Inferior parietal cortex (tissue), 1 donor: ENCODE measurements around the gene HOATZ.

Experiments used
- DNase-seq: peaks from one replicate; pipeline ENCODE4 v3.0.0-alpha.2; 2016; ENCODE audit errors: extremely low spot score

Gene HOATZ

DNA sequence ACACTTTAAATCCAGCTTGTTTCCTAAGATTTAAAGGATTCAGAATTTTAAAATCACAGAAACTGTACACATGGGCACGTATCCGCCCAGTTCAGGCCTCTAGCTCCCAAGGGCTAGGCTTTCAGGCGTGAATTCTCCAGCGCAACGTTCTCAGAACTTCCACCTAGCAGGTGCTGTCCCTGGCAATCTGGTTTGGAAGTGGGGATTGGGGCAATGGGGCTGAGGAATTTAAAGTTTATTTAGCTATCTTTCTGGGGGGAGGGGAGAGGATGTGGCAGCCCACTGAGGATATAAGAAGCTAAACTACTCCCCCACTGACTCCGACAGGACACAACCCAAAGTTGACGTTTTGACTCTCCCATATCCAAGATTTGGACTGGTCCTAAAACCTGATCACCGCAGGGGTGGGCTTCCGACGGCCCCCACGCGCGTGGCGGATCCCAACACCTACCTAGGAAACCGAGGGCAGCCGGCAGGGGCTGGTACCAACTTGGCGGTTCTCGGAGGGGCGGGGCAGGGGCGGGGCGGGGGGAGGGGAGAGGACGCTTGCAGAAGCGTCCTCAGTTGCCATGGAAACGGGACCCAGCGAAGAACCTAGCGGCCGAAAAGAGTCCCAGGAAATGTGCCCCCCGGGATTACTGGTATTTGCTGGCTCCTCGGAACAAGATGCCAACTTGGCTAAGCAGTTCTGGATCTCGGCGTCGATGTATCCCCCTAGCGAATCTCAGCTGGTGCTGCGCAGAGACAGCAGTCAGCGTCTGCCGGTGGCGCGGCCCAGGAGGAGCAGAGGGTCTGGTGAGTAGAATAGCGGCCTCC is at the start of gene HOATZ:
Gene HOATZ (plus strand): TSS at position 563 of the 816 bp plus-strand sequence. CDS start 7 bp downstream, at position 570.
- DNase-seq, result no peak

- no peak for DNase-seq
These were observed 49.2 kb upstream of the HOATZ start for GRCh38 chr11:111465400-111465799.

- no peak for DNase-seq
These were observed 48.0 kb upstream of the HOATZ start for GRCh38 chr11:111466615-111467014.

DNA sequence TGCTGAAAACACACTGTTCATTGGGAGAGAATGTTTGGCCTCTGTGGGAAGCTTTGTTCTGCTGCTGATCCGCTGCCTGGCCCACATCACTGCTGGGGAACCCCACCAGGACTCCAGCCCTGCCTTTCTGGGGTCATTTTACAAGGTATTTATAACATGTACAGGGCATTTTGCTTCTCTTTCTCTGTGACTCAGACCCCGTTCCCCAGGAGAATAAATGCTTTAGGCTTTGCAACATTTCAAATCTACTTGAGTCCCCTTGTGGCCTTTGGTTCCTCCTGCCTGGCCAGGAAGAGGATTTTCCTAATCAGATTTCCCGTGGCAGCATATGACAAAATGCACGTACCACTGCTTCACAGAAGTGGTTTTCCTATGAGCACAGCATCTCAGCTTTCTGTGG is 45.4 kb upstream of the HOATZ start:
- no peak for DNase-seq

DNA sequence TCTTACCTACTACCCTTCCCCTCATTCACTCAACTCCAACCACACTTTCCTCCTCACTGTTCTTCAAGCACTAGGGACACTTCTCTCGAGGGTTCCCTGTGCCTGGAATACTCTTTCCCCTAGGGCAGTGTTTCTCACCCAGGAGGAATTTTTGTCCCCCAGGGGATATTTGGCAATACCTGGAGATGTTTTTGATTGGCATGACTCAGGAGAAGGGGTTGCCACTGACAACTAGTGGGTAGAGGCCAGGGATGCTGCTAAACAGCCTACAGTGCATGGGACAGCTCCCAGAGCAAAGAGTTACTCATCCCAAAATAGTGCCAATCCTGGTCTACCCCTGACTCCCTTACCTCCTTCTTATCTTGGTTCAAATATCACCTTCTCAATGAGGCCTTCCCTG is 42.4 kb upstream of the HOATZ start:
- DNase-seq, result no peak

- DNase-seq, result no peak
These were observed 40.1 kb upstream of the HOATZ start for GRCh38 chr11:111474432-111474831.

DNA sequence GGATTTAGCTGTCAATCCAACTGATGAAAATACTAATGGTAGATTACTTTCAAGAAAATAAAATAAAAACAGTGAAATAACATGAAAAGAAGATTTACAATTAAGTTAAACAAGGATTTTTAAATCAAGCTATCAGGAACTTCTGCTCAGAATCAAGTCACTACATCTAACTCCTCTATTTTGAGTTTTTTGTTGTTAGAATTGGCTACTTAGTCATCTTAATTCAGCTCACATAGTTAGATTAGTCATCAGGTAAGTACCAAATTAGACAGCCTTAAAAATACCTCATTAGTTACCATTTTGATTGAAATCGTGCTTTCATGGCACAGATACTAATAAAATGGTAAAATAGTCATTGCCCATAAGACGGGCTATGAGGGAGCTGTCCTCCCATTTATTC is 38.2 kb upstream of the HOATZ start:
- no peak for DNase-seq

- no peak for DNase-seq
These were observed 37.6 kb upstream of the HOATZ start for GRCh38 chr11:111476956-111477355.

DNA sequence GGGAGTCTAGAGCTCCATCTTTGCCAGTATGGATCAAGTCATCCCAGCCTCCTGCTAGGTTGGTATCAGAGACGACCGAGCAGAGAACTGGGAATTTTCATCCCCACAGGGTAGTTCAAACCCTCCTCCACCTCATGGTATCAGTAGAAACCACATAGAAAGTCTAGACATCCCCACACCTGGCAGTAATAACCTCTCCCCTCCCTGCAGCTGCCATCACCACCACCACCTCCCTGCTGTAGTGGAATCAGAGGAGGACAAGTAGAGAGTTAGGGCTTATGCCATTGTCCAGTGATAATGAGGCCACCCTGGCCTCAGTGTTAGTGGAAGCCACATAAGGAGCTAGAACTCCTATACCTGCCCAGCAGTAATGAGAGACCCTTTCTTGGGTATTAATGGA is 36.7 kb upstream of the HOATZ start:
- no peak for DNase-seq

GRCh38 chr11:111479666-111480065 is 34.9 kb upstream of the HOATZ start:
- DNase-seq, result no peak

DNA sequence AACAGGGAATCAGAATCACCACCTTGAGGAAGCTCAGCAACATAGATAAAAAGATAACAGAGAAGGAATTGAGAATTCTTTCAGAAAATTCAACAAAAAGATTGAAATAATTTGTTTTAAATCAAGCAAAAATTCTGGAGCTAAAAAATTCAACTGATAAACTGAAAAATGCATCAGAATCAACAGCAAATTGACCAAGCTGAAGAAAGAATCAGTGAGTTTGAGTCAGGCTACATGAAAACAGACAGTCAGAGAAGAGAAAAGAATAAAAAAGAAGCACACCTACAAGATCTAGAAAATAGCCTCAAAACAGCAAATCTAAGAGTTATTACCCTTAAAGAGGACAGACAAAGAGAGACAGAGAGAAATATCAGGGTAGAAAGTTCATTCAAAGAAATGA is 31.1 kb upstream of the HOATZ start:
- DNase-seq, result no peak

DNA sequence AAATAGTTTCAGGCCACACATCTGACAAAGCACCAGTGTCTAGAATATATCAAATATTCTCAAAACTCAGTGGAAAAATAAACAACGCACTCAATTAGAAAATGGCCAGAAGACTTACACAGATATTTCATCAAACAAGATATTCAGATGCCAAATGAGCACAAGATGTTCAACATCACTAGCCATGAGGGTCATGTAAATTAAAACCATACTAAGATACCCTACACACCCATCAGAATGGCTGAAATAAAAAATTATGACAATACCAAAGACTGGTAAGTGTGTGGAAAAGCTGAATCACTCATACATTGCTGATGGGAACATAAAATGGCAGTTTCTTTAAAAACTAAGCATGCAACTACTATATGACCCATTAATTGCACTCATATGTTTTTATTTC is 24.1 kb upstream of the HOATZ start:
- no peak for DNase-seq

GRCh38 chr11:111494040-111494439 is 20.5 kb upstream of the HOATZ start:
- DNase-seq, result no peak

DNA sequence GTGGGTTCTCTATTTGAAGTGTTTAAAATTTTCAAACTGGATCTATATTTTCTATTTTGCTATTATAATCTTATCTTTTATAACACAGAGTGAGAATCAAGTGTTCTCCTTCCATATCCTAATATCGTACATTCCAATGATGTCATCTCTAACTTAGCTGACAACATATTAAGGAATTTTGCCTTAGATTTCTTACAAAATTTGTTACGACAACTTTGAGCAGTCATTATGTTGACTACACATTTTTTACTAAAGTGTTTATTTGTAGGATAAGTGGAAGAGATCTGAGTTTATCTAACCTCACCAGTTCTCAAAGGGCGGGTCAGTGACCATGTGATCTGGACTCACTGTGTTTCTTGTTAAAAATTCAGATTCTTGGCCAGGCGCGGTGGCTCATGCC is 15.1 kb upstream of the HOATZ start:
- no peak for DNase-seq

- no peak for DNase-seq
These were observed 14.1 kb upstream of the HOATZ start for GRCh38 chr11:111500481-111500880.

GRCh38 chr11:111502611-111503010 is 12.0 kb upstream of the HOATZ start:
- DNase-seq, result no peak

- no peak for DNase-seq
These were observed 4.3 kb upstream of the HOATZ start for GRCh38 chr11:111510311-111510710.

DNA sequence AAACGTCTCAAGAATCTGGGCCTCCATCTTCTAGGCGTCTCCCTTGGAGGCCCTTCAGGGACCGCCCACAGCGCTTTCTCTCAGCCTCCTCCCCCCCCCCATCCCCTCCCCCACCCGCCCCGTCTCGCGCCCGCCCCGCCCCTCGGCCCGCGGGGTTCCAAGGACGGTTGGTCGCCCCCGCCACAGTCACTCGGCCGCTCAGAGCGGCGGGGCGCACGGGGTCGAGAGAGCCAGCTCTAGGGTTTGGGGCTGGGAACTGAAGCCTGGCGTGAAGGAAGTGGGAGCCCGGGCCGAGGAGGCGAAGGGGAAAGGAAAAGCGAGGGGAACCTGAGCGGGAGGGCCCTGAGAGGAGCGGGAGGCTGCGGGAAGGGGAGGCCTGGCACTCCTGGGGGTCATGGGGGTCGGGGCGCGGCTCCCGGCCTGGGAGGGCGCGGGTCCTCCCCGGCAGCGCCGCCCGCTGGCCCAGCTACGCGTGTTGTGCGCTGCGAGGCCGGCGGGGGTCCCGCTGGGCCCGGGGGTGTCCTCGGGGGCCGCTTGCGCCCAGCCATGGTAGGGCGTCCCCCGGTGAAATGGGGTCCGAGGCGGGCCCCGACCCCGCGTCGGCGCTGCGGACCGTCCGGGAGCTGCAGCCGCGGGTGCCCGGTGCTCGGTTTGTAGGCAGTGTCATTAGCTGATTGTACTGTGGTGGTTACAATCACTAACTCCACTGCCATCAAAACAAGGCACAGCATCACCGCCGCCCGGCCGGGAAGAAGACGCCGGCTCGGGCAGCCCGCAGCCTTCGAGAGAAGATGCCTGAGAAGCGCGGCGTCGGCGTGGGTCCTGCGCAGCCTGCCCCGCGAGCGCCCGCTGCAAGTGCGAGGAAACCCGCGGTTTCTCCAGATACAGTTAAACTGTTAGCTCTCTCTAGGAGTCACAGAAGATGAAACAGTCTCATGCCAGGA is 2.0 kb upstream of the HOATZ start, which contains the start of gene BTG4:
Gene BTG4 (minus strand): TSS at position 91 of the 944 bp plus-strand sequence. CDS start 13,610 bp downstream, outside the sequence.
- no peak for DNase-seq

- DNase-seq, result no peak
These were observed 1.4 kb upstream of the HOATZ start for GRCh38 chr11:111513240-111513605.

GRCh38 chr11:111515591-111515990 is 1.0 kb downstream of the HOATZ start:
- DNase-seq, result no peak

- DNase-seq, result no peak
These were observed 4.1 kb downstream of the HOATZ start for GRCh38 chr11:111518668-111519067.

- no peak for DNase-seq
These were observed 6.0 kb downstream of the HOATZ start for GRCh38 chr11:111520560-111520959.

DNA sequence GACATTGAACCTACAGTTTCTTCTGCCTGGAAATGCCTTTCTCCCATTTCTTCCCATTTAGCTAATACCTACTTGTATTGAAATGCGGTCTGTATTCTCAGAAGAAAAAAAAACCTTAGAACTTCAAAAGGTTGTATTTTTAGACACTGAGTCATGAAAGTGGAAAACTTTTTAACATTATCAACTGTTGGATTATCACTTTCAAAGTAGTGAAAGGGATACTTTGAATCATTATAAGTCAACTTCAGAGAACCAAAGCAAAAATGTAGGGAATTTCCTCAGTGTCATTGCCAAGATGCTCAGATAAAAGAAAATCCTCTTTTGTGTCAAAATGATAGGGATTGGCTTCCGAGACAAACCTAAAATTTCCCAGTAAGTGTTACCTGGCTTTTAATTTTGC is 6.6 kb downstream of the HOATZ start:
- no peak for DNase-seq
